Measurements from ENCODE around the gene ZNF670. TPM values are rescaled to one million over a fixed set of nuclear protein-coding genes. Genes with fewer than 3 reads are reported as not detected.

ZNF670 gene
- total and polyA plus RNA-seq, 9 of the 15 experiments (the other 6 are each of a cell fraction or from before 2014, with no cell fraction given), result 7.1 to 23.4 (median 11.8) TPM

- peak; percentile 10 to 79; a peak in 1 of 4 replicates for TF ChIP-seq UBTF (IDR thresholded peaks at IDR 0.05; ENCODE audit: borderline replicate concordance in 1 of 2, low read depth in 2 of 2, low read length in 2 of 2)
- peak; percentile 96 for TF ChIP-seq HNRNPLL (IDR thresholded peaks at IDR 0.05; ENCODE audit: low read depth, low read length, poor library complexity, severe bottlenecking)
- TF ChIP-seq ZNF146 (CRISPR knock-in tag; IDR thresholded peaks at IDR 0.05; ENCODE audit: unreplicated experiment), result no peak
- no peak for TF ChIP-seq DLX4 (CRISPR knock-in tag; IDR thresholded peaks at IDR 0.05)
- no peak for TF ChIP-seq HNRNPK (IDR thresholded peaks at IDR 0.05; ENCODE audit: low read depth, low read length, poor library complexity, severe bottlenecking)
- no peak for TF ChIP-seq ZFP1 (CRISPR knock-in tag; IDR thresholded peaks at IDR 0.05)
- no peak for TF ChIP-seq ZNF449 (CRISPR knock-in tag; IDR thresholded peaks at IDR 0.05)
- TF ChIP-seq ZNF586 (CRISPR knock-in tag; conservative IDR thresholded peaks at IDR 0.05), result no peak
- 0 out of 4 replicates have a peak, but pooled peaks of 1 of the 2 experiments have one; percentile 77 for TF ChIP-seq BCLAF1 (IDR thresholded peaks at IDR 0.05; ENCODE audit: borderline replicate concordance in 1 of 2, control insufficient read depth in 1 of 2, low read depth in 2 of 2, low read length in 1 of 2)
- no peak for TF ChIP-seq SNRNP70 (optimal IDR thresholded peaks at IDR 0.05; ENCODE audit: low read depth, low read length)
- no peak for TF ChIP-seq NFE2L1 (tag; IDR thresholded peaks at IDR 0.05; ENCODE audit: borderline replicate concordance, low read depth)
- TF ChIP-seq CREB3 (tag; conservative IDR thresholded peaks at IDR 0.05; ENCODE audit: low read depth), result no peak
- no peak for TF ChIP-seq CBX8 (IDR thresholded peaks at IDR 0.05; ENCODE audit: borderline replicate concordance, extremely low read depth, low read depth, low read length, poor library complexity, severe bottlenecking)
- peak; percentile 96 for TF ChIP-seq GABPB1 (CRISPR knock-in tag; IDR thresholded peaks at IDR 0.05)
- TF ChIP-seq CBX2 (IDR thresholded peaks at IDR 0.05; ENCODE audit: insufficient read depth, low read length, poor library complexity, severe bottlenecking), result no peak
- TF ChIP-seq ZNF785 (CRISPR knock-in tag; IDR thresholded peaks at IDR 0.05), result no peak
- TF ChIP-seq HCFC1 (IDR thresholded peaks at IDR 0.05; ENCODE audit: low read depth, low read length), result peak; percentile 68
Measured at GRCh38 chr1:247103859-247104591, 25.4 kb upstream of the ZNF670 start, which contains the start of gene ZNF669 (continued).

Measured in K562 (cell line).